GM12875 (cell line): Measurements from ENCODE around the gene ATP6V1C2.

ENCODE experiments used
- H3K4me3 ChIP-seq: one replicate; pipeline ENCODE4 v1.5.1; 2011; ENCODE audit warnings: low read depth, low read length, control low read depth
- TF ChIP-seq, protein P1 (sequence below): IDR thresholded peaks from 2 replicates; pipeline ENCODE4 v1.5.1; 2011; ENCODE audit warnings: low read depth, mild to moderate bottlenecking, control low read depth, inconsistent platforms, low read length, moderate library complexity, borderline replicate concordance; ENCODE audit not compliant: insufficient read depth

The ATP6V1C2 gene

DNA sequence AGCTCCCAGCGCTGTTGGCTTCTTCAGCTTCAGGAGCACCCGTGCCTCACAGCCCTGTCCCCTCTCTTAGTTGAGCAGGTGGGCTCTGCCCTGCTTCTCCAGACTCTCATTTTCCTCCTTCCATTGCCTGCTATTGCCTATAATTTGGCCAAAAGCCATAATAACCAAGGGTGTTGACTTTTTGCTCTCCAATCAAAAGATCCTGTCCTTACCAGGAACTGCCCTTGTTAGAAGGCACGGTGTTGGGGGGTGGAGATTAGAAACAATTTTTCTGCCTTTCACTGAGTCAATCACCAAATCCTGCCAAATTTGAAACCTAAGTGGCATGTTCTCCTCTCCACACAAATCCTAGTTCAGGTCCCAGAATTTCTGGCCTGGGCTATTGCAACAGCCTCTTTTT, 107.9 kb downstream of the ATP6V1C2 start:
- TF ChIP-seq, protein P1, sequence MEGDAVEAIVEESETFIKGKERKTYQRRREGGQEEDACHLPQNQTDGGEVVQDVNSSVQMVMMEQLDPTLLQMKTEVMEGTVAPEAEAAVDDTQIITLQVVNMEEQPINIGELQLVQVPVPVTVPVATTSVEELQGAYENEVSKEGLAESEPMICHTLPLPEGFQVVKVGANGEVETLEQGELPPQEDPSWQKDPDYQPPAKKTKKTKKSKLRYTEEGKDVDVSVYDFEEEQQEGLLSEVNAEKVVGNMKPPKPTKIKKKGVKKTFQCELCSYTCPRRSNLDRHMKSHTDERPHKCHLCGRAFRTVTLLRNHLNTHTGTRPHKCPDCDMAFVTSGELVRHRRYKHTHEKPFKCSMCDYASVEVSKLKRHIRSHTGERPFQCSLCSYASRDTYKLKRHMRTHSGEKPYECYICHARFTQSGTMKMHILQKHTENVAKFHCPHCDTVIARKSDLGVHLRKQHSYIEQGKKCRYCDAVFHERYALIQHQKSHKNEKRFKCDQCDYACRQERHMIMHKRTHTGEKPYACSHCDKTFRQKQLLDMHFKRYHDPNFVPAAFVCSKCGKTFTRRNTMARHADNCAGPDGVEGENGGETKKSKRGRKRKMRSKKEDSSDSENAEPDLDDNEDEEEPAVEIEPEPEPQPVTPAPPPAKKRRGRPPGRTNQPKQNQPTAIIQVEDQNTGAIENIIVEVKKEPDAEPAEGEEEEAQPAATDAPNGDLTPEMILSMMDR: no peak
- H3K4me3 ChIP-seq: no peak overlapping the region

DNA sequence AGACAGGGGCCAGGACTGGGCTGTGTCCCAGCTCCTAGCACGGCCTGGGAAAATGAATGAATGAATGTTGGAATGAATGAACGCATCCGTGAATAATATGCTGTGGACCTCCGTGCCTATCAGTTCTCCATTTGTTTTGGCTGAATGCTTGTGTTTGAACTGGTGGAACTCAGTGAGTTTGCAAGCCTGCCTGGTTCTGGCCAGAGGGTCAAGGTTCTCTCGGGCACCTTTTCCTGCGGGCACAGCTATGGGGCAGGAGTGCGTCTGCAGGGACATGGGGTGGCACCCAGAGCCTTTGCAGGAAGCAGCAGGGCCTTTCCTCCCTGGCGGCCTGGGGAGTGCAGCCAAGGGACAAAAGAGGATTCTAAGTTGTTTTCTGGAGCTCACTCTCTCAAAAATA, 108.8 kb downstream of the ATP6V1C2 start:
- TF ChIP-seq, protein P1: no peak

DNA sequence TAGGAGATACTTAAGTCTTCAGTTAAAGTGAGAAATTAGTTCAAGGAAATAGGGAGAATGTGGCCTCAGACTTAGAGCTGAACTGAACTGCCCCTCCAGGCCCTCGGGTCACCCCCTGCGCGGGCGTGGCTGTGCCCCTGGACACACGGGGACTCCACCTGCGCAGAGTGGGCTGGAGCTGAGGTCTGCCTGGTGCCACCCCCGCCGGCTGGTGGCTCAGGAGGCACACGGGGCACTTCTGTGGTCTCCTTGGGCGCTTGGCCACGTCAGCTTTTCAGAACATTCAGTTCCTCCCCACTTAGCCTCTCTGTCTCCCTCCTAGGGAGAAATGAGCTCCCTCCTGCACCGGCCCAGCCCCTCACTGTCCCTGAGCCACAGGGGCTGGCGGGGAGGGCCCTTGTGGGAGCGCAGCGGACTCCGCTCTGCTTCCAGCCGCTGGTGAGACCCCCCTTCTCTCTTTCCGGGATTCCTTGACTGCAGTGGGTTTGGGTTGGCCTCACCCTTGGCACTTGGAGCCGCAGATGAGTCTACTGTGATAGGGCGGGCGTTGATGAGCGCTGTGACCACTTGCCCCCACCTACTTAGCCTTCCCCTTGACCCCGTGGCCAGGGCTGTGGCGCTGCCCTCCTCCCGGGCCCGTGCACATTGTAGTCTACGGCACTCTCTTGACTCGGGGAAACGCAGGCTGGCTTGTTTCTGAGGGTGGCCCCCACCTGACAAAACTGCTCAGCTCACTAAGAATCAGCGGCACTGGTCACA, 109.4 kb downstream of the ATP6V1C2 start:
- TF ChIP-seq, protein P1: no peak

More for the DNA sequence above, 108.8 kb downstream of the ATP6V1C2 start:
- no peak overlapping the region for H3K4me3 ChIP-seq

GRCh38 chr2:10831400-10831985, 110.1 kb downstream of the ATP6V1C2 start:
- TF ChIP-seq, protein P1: no peak
- no peak overlapping the region for H3K4me3 ChIP-seq

More for the DNA sequence above, 109.4 kb downstream of the ATP6V1C2 start:
- H3K4me3 ChIP-seq: no peak overlapping the region

DNA sequence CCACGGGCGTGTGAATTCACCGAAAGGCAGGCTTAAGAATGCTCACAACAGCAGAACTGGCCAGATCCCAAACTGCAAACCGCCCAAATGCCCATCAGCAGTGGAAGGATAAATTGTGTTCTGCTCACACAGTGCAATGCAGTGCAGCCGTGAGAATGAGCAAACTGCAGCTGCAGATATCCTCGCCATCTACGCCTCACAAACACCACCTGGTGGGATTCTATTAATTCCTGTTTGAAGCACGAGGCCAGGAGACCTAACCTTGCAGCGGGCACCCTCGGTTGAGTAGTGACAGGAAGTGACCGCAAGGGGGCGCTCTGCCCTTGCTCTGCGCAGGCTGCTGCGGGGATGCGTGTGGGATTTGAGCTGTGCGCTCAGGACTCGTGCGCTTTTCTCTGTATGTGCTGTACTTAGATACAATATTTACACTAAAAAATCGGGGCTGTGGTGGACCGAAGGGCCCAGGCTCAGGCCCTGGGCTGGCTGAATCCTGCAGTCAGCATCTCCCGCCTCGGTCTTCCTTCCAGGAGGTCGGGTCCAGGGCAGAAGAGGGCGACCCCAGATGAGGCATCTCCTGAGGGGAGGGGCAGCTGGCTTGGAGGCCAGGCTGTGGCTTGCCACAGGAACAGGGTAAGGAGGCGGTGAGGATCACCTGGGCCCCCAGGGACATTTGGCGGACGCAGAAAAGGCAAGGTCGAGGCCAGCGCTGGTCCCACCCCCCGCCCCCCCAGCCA, 110.9 kb downstream of the ATP6V1C2 start:
- TF ChIP-seq, protein P1: peak; percentile 98
- no peak overlapping the region for H3K4me3 ChIP-seq

- H3K4me3 ChIP-seq: no peak overlapping the region
- TF ChIP-seq, protein P1: no peak
Observed at GRCh38 chr2:10833021-10833420, 111.6 kb downstream of the ATP6V1C2 start.

DNA sequence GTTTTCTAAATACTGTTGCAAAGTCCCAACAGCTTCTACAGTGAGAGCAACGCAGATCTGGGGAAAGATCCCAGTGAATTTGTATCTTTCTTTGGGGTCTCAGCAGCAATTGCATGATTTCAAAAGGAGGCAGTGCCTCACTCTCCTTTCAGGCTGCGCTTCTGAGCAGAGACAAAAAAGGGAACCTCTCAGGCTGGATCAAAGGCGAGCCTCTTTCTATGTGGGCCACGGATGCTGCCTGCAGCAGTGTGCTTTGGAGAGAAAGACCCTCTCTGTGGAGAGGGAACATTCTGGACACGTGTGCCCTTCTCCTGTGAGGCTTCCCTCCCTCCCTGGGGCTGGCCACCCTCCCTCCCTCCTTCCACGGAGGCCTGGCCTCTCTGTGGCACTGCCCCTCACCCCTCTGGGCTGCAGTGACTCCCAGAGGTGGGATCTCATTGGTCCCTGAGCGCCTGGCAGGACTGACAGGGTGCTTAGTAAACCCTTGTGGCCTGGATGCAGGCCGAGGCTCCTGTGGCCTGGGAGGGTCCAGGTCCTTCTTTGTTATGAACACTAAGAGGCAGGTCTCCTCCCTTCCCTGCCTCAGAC, 112.7 kb downstream of the ATP6V1C2 start:
- H3K4me3 ChIP-seq: no peak overlapping the region
- TF ChIP-seq, protein P1: no peak
